ENCODE data around the gene ELOVL5.

Gene ELOVL5

DNA sequence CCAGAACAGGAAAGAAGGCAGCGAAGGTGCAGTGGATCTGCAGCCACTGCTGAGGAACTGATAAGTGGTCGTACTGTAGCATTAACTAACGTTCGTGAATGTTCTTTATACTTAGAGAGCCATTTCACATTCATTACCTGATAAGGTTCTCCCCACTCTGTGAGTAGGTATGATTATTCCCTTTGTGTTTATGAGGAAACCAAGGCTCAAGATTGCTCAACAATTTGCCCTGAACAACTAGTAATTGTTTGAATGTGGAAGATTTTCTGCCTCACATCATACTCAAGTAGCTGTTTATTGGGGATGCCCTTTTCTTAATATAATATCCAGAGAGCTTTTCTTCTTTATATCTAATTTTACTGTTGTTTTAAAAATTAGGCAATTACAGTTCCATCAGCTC is 24.9 kb upstream of the ELOVL5 start:
- Histone ChIP-seq H4K20me1 (ENCODE audit: insufficient read depth, low read length, poor library complexity, severe bottlenecking) (no peaks in the 10 kb centered on the region), H3K79me2 (ENCODE audit: insufficient read depth, low read length) (no peaks in the 10 kb centered on the region), H3K9me2 (replicated peaks; ENCODE audit: low read depth, low read length) (no peaks in the 10 kb centered on the region), H3K36me3 (ENCODE audit: insufficient read depth, low read length) (no peaks in the 10 kb centered on the region), H2AFZ (ENCODE audit: low read length) (no peak overlapping the region), H3K4me3 (ENCODE audit: low read length, poor library complexity, severe bottlenecking) (no peak overlapping the region), H3K9ac (ENCODE audit: low read depth, low read length, poor library complexity, severe bottlenecking) (no peak overlapping the region), H3K27me3 (ENCODE audit: insufficient read depth, low read length, poor library complexity, severe bottlenecking) (no peaks in the 10 kb centered on the region), H3K4me1 (ENCODE audit: insufficient read depth, low read length, poor library complexity, severe bottlenecking) (no peaks in the 10 kb centered on the region), H3K9me3 (ENCODE audit: insufficient read depth, low read depth, low read length) (no peaks in the 10 kb centered on the region), H3F3A (ENCODE audit: low read depth) (no peaks in the 10 kb centered on the region), H3K4me2 (ENCODE audit: low read depth, low read length, poor library complexity, severe bottlenecking) (no peak overlapping the region)
- no peak for TF ChIP-seq EZH2phosphoT487 (IDR thresholded peaks at IDR 0.05; ENCODE audit: borderline replicate concordance)
- TF ChIP-seq, protein P1, sequence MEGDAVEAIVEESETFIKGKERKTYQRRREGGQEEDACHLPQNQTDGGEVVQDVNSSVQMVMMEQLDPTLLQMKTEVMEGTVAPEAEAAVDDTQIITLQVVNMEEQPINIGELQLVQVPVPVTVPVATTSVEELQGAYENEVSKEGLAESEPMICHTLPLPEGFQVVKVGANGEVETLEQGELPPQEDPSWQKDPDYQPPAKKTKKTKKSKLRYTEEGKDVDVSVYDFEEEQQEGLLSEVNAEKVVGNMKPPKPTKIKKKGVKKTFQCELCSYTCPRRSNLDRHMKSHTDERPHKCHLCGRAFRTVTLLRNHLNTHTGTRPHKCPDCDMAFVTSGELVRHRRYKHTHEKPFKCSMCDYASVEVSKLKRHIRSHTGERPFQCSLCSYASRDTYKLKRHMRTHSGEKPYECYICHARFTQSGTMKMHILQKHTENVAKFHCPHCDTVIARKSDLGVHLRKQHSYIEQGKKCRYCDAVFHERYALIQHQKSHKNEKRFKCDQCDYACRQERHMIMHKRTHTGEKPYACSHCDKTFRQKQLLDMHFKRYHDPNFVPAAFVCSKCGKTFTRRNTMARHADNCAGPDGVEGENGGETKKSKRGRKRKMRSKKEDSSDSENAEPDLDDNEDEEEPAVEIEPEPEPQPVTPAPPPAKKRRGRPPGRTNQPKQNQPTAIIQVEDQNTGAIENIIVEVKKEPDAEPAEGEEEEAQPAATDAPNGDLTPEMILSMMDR (conservative IDR thresholded peaks at IDR 0.05; ENCODE audit: low read length), result no peak

DNA sequence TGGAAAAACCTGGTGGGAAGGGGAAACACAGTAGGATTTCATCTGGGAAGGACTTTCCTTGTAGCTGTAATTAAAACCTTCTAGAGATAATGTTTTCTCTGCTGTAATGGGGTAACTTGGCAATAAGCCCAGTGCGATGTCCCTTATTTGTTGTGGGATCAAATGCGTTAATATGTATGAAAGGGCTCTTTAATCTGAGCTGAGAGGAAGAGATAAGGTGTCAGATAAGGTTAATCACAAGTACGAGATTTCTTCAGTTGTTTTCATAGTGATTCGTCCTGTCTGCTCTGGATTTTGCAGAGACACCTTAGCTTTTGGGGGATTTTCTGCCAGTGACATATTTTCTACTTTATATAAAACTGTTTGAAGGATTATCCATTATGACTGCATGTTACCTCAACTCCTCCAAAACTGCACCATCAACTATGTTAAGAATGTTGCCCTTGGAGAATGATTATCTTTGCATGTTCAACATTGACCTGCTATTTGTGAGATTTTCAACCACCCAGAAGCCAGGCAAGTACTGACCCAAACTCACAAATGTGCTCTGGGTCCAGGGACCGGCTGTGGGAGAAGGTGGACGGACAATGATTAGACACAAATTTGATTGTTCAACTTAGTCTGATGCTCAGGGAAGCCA is 21.2 kb upstream of the ELOVL5 start:
- no peaks in the 10 kb centered on the region for H3K9me3 ChIP-seq (ENCODE audit: insufficient read depth, low read depth, low read length)
- no peaks in the 10 kb centered on the region for H4K20me1 ChIP-seq (ENCODE audit: insufficient read depth, low read length, poor library complexity, severe bottlenecking)
- H3K9ac ChIP-seq (ENCODE audit: low read depth, low read length, poor library complexity, severe bottlenecking), result no peak overlapping the region
- H3K9me2 ChIP-seq (replicated peaks; ENCODE audit: low read depth, low read length), result no peaks in the 10 kb centered on the region
- no peak for TF ChIP-seq EZH2phosphoT487 (IDR thresholded peaks at IDR 0.05; ENCODE audit: borderline replicate concordance)
- TF ChIP-seq, protein P1 (conservative IDR thresholded peaks at IDR 0.05; ENCODE audit: low read length), result no peak
- no peak overlapping the region for H2AFZ ChIP-seq (ENCODE audit: low read length)
- H3K36me3 ChIP-seq (ENCODE audit: insufficient read depth, low read length), result no peaks in the 10 kb centered on the region
- no peaks in the 10 kb centered on the region for H3K79me2 ChIP-seq (ENCODE audit: insufficient read depth, low read length)
- H3K4me3 ChIP-seq (ENCODE audit: low read length, poor library complexity, severe bottlenecking), result no peak overlapping the region
- H3F3A ChIP-seq (ENCODE audit: low read depth), result no peaks in the 10 kb centered on the region
- H3K4me1 ChIP-seq (ENCODE audit: insufficient read depth, low read length, poor library complexity, severe bottlenecking), result no peaks in the 10 kb centered on the region
- no peaks in the 10 kb centered on the region for H3K27me3 ChIP-seq (ENCODE audit: insufficient read depth, low read length, poor library complexity, severe bottlenecking)
- no peak overlapping the region for H3K4me2 ChIP-seq (ENCODE audit: low read depth, low read length, poor library complexity, severe bottlenecking)

DNA sequence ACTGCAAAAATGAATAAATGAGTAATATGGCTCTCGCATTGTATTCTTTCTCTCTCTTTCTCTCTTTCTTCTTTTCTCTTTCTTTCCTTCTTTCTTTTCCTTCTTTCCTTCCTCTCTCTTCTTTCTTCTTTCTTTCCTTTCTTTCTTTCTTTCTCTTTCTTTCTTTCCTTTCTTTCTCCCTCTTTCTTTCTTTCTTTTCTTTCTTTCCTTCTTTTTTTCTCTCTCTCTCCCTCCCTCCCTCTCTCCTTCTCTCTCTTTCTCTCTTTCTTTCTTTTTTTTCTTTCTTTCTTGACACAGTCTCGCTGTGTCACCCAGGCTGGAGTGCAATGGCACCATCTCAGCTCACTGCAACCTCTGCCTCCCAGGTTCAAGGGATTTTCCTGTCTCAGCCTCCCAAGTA is 20.3 kb upstream of the ELOVL5 start:
- H3K9me3 ChIP-seq (ENCODE audit: insufficient read depth, low read depth, low read length), result no peaks in the 10 kb centered on the region
- no peaks in the 10 kb centered on the region for H3K4me1 ChIP-seq (ENCODE audit: insufficient read depth, low read length, poor library complexity, severe bottlenecking)
- no peak overlapping the region for H3K9ac ChIP-seq (ENCODE audit: low read depth, low read length, poor library complexity, severe bottlenecking)
- H3K27me3 ChIP-seq (ENCODE audit: insufficient read depth, low read length, poor library complexity, severe bottlenecking), result no peaks in the 10 kb centered on the region
- H3F3A ChIP-seq (ENCODE audit: low read depth), result no peaks in the 10 kb centered on the region
- TF ChIP-seq, protein P1 (conservative IDR thresholded peaks at IDR 0.05; ENCODE audit: low read length), result no peak
- no peak for TF ChIP-seq EZH2phosphoT487 (IDR thresholded peaks at IDR 0.05; ENCODE audit: borderline replicate concordance)
- H3K4me2 ChIP-seq (ENCODE audit: low read depth, low read length, poor library complexity, severe bottlenecking), result no peak overlapping the region
- H3K36me3 ChIP-seq (ENCODE audit: insufficient read depth, low read length), result no peaks in the 10 kb centered on the region
- H3K4me3 ChIP-seq (ENCODE audit: low read length, poor library complexity, severe bottlenecking), result no peak overlapping the region
- no peaks in the 10 kb centered on the region for H4K20me1 ChIP-seq (ENCODE audit: insufficient read depth, low read length, poor library complexity, severe bottlenecking)
- no peaks in the 10 kb centered on the region for H3K9me2 ChIP-seq (replicated peaks; ENCODE audit: low read depth, low read length)
- no peak overlapping the region for H2AFZ ChIP-seq (ENCODE audit: low read length)
- no peaks in the 10 kb centered on the region for H3K79me2 ChIP-seq (ENCODE audit: insufficient read depth, low read length)

Data from Loucy (cell line).